Erythroblast (primary cell): ENCODE results near the gene TUBA1C.

Experiments used
- GATA1 ChIP-seq: IDR thresholded peaks from 2 replicates; pipeline ENCODE4 v1.6.1; 2011; ENCODE audit warnings: low read depth, mild to moderate bottlenecking, control low read depth, low read length, moderate library complexity
- POLR2A ChIP-seq: IDR thresholded peaks from 2 replicates; pipeline ENCODE4 v1.6.1; 2011; ENCODE audit warnings: mild to moderate bottlenecking, low read length

DNA sequence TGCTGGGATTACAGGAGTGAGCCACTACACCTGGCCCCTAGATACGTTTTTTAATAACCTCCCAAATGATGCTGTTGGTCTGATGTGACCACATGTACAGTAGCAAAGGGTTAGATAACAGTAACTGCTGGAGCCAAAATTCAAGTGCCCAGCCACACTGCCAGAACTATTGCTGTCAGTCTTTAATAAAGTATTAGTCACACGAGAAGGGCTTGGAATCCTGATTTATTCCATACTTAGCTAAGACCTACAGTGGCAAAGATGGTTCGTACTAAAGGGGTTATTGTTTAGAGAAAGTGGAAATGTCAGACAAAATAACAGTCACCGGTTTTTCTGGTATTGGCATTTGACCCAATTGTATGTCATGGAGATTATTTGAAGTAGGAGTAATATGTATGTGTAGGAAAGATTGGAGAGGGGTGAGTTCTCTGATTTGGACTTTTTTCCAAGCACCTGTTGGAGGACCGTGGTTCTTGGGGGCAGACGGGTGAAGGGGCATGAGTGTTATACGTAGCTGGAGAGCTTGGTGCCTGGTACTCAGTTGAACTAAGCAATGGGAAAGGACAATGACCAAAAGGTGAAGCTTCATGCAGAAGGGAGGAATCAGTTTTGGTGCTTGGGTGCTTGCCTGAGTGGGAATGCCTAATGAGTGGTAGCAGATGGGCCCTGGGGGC lies 9.7 kb downstream of the TUBA1C start:
- peak; percentile 30 for TF ChIP-seq POLR2A
- TF ChIP-seq GATA1: no peak
